PC-9 (cell line): ENCODE measurements around the gene INSYN2B.

ENCODE experiments used
- EZH2 ChIP-seq: fragments of 200-600 bp; sonication (generic); IDR thresholded peaks from 2 replicates; pipeline ENCODE4 v1.8.0; 2017; ENCODE audit warnings: antibody characterized with exemption, low read depth
- TF ChIP-seq, protein P1 (sequence below): fragments of 200-600 bp; sonication (generic); conservative IDR thresholded peaks from 2 replicates; pipeline ENCODE4 v1.6.1; 2017; ENCODE audit warnings: mixed run types, antibody characterized with exemption, mild to moderate bottlenecking, moderate library complexity

DNA sequence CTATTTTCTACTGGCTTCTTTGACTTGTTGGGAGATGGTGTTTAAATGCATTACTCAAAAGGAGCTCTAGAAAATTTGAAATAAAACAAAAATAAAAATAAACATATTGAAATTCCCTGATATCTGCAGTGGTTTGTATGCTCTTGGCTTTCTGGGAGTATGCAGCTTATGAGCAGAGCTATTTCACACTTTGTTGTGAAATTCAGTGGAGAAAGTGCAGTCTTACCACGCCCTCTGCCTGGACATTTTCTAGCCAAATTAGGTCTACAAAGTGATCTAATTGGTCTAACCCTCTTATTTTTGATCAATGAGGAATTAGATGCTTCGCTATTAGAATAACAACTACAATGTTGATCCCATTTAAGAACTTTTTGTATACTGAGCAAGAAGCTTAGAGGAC is 66.8 kb downstream of the INSYN2B start:
- TF ChIP-seq, protein P1, sequence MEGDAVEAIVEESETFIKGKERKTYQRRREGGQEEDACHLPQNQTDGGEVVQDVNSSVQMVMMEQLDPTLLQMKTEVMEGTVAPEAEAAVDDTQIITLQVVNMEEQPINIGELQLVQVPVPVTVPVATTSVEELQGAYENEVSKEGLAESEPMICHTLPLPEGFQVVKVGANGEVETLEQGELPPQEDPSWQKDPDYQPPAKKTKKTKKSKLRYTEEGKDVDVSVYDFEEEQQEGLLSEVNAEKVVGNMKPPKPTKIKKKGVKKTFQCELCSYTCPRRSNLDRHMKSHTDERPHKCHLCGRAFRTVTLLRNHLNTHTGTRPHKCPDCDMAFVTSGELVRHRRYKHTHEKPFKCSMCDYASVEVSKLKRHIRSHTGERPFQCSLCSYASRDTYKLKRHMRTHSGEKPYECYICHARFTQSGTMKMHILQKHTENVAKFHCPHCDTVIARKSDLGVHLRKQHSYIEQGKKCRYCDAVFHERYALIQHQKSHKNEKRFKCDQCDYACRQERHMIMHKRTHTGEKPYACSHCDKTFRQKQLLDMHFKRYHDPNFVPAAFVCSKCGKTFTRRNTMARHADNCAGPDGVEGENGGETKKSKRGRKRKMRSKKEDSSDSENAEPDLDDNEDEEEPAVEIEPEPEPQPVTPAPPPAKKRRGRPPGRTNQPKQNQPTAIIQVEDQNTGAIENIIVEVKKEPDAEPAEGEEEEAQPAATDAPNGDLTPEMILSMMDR: no peak
- no peak for TF ChIP-seq EZH2
